ENCODE results near the gene NOC2L.

GRCh38 chr1:981955-982558 lies 23.0 kb upstream of the NOC2L start, which contains the start of gene PERM1:
- no peak for TF ChIP-seq GABPA (IDR thresholded peaks at IDR 0.05; ENCODE audit: low read depth)
- no peak for TF ChIP-seq CTCF (IDR thresholded peaks at IDR 0.05; ENCODE audit: insufficient read depth, low read length)
